Measurements from ENCODE around the gene CNTN4.

DNA sequence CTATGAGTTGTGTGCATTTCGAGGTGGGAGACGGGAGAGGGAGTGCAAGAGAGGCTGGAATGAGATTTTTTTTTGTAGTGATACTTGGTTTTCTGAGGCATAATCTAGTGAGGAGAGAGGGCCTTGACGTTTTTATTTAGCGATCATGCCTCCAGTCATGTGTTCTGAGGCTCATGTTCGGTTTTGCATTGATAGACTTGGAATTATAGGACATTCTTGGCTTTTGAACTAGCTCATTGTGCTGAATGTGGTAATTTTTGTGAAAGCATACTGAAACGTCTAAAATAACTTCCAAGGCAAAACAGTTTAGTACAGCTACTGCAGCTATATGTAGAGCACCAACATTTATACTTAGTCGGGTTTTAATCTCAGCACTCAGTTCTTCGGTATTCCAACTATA lies 408.1 kb downstream of the CNTN4 start:
- TF ChIP-seq CTCF (IDR thresholded peaks at IDR 0.05; ENCODE audit: low read depth, low read length) (no peak), EZH2phosphoT487 (IDR thresholded peaks at IDR 0.05; ENCODE audit: low read depth) (no peak)

Data from OCI-LY3 (cell line).